ENCODE measurements around the gene PALLD.

DNA sequence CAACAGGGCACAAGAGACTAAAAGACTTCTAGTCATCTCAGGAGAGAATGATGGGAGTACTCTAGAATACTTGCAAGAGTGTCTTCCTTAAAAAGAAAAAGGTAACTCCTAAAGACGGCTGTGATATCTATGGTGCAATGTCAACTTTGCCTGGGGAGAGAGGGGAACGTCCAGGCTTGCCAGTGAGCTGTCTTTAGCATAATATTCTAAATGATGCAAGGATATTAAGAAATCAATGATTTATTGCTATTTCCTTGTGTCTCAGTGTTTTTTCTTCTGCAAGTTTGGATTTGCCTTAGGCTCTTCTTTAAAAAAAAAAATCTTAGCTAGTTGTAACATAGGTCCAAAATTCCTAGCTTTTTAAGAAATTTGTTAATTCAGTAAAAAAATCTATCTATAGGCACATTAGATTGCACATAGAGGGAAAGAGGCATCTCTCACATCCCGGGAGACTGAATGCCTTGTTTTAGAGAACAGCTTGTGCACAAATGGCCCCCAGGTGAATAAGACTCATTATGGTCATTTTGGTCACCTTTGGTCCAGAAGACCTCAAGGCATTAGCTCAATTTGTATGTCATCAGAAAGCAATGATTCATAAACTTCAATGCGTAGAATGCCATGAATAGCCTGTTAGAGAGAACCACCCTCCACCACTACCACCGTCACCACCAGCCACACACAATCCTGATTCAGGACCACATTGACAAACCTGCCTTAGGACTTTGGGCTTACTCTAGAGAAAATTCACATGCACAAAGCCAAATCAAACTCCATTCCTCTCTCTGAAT, 104.1 kb downstream of the PALLD start:
- TF ChIP-seq, protein P1, sequence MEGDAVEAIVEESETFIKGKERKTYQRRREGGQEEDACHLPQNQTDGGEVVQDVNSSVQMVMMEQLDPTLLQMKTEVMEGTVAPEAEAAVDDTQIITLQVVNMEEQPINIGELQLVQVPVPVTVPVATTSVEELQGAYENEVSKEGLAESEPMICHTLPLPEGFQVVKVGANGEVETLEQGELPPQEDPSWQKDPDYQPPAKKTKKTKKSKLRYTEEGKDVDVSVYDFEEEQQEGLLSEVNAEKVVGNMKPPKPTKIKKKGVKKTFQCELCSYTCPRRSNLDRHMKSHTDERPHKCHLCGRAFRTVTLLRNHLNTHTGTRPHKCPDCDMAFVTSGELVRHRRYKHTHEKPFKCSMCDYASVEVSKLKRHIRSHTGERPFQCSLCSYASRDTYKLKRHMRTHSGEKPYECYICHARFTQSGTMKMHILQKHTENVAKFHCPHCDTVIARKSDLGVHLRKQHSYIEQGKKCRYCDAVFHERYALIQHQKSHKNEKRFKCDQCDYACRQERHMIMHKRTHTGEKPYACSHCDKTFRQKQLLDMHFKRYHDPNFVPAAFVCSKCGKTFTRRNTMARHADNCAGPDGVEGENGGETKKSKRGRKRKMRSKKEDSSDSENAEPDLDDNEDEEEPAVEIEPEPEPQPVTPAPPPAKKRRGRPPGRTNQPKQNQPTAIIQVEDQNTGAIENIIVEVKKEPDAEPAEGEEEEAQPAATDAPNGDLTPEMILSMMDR (IDR thresholded peaks at IDR 0.05) = no peak
- no peak for TF ChIP-seq EP300 (IDR thresholded peaks at IDR 0.05)
- no peak for TF ChIP-seq POLR2A (IDR thresholded peaks at IDR 0.05)
- no peak for TF ChIP-seq POLR2AphosphoS5 (IDR thresholded peaks at IDR 0.05)

Data from suprapubic skin (tissue), 4 donors.